ENCODE data around the gene PPP3CA.

PPP3CA gene

DNA sequence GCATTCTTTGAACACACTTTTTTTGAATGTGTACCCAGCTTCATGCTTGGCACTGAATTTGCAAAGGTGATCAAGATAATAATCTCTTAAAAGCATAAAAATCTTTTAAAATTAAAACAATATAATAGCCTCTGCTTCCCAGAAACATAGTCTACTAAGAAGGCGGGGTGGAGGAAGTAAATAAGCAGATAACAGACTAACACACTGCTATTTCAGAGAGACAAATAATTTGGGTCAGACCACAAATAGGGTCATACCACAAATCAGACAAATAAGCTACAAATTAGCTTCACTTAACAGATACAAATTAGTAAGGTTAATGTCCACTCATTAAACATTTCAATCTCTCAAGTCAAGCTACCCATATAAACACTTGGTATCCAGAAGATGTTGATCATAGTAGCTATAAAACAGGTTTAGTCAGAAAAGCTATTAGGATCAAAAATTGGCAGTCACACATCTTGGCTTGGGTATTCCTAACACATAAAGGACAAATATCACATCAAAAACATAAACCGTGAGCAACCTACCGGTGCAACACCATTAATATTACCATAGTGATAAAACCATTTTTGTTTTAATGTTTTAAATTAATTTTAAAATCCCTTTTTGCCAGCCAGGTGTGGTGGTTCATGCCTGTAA is 47.3 kb downstream of the PPP3CA start:
- Histone ChIP-seq H3K9me3 (ENCODE audit: severe bottlenecking) (no peaks in the 10 kb centered on the region), H3K4me1 (ENCODE audit: insufficient read depth, poor library complexity, severe bottlenecking) (no peaks in the 10 kb centered on the region), H3K36me3 (ENCODE audit: low read depth) (0 out of 2 replicates have a peak, but pooled peaks cover 3% of the 10 kb centered on the region), H3K4me3 (ENCODE audit: severe bottlenecking) (no peak overlapping the region), H3K27ac (ENCODE audit: poor library complexity, severe bottlenecking) (no peak overlapping the region), H3K27me3 (ENCODE audit: insufficient read depth, poor library complexity, severe bottlenecking) (no peaks in the 10 kb centered on the region)
- ATAC-seq (ENCODE audit: low read depth), result no peak
- DNase-seq (ENCODE audit: low spot score), result no peak
- TF ChIP-seq, protein P1, sequence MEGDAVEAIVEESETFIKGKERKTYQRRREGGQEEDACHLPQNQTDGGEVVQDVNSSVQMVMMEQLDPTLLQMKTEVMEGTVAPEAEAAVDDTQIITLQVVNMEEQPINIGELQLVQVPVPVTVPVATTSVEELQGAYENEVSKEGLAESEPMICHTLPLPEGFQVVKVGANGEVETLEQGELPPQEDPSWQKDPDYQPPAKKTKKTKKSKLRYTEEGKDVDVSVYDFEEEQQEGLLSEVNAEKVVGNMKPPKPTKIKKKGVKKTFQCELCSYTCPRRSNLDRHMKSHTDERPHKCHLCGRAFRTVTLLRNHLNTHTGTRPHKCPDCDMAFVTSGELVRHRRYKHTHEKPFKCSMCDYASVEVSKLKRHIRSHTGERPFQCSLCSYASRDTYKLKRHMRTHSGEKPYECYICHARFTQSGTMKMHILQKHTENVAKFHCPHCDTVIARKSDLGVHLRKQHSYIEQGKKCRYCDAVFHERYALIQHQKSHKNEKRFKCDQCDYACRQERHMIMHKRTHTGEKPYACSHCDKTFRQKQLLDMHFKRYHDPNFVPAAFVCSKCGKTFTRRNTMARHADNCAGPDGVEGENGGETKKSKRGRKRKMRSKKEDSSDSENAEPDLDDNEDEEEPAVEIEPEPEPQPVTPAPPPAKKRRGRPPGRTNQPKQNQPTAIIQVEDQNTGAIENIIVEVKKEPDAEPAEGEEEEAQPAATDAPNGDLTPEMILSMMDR (IDR thresholded peaks at IDR 0.05; ENCODE audit: poor library complexity, severe bottlenecking), result no peak

DNA sequence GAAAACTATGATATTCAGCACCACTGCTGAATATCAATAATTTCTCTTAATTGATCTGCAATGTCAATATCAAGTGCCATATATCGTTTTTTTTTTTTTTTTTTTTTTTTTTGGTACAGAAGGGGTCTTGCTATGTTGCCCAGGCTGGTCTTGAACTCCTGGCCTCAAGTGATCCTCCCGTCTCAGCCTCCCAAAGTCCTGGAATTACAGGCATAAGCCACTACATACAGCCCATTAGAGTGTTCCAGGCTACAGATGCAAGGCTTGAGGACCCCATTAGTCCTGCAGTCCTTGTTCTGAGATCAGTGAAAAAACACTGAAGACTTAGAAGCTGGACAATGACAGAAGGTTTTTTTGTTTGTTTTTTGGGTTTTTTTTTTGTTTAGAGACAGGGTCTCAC is 48.3 kb downstream of the PPP3CA start:
- DNase-seq (ENCODE audit: low spot score) (no peak), ATAC-seq (ENCODE audit: low read depth) (no peak)
- 0 out of 2 replicates have a peak, but pooled peaks cover 3% of the 10 kb centered on the region for H3K36me3 ChIP-seq (ENCODE audit: low read depth)
- TF ChIP-seq, protein P1 (IDR thresholded peaks at IDR 0.05; ENCODE audit: poor library complexity, severe bottlenecking), result no peak
- no peaks in the 10 kb centered on the region for H3K4me1 ChIP-seq (ENCODE audit: insufficient read depth, poor library complexity, severe bottlenecking)
- no peaks in the 10 kb centered on the region for H3K9me3 ChIP-seq (ENCODE audit: severe bottlenecking)
- H3K27me3 ChIP-seq (ENCODE audit: insufficient read depth, poor library complexity, severe bottlenecking), result no peaks in the 10 kb centered on the region
- no peak overlapping the region for H3K27ac ChIP-seq (ENCODE audit: poor library complexity, severe bottlenecking)
- H3K4me3 ChIP-seq (ENCODE audit: severe bottlenecking), result no peak overlapping the region

GRCh38 chr4:101295691-101296090 is 51.6 kb downstream of the PPP3CA start:
- ATAC-seq (ENCODE audit: low read depth), result no peak

DNA sequence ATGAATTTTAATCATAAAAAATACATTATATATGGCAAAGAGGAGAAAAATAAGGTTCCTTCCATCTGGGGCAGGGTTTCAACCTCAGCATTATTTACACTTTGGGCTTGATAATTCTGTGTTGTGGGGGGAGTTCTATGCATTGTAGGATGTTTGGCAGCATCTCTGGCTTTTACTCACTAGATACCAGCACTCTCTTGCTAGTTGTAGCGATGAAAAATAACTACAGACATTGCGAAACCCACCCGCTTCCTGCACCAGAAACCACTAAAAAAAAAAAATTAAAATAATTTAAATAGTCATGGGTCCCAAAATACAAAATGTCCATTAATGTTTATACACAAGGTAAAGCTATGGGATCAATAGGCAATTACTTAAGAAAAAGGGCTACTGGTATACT is 52.7 kb downstream of the PPP3CA start:
- ATAC-seq (ENCODE audit: low read depth), result no peak
- no peak overlapping the region for H3K27ac ChIP-seq (ENCODE audit: poor library complexity, severe bottlenecking)
- H3K36me3 ChIP-seq (ENCODE audit: low read depth), result peaks cover 3% of the 10 kb centered on the region; the same call in 1 of the 2 replicates
- H3K9me3 ChIP-seq (ENCODE audit: severe bottlenecking), result no peaks in the 10 kb centered on the region
- no peak overlapping the region for H3K4me3 ChIP-seq (ENCODE audit: severe bottlenecking)
- no peak for DNase-seq (ENCODE audit: low spot score)
- no peaks in the 10 kb centered on the region for H3K27me3 ChIP-seq (ENCODE audit: insufficient read depth, poor library complexity, severe bottlenecking)
- H3K4me1 ChIP-seq (ENCODE audit: insufficient read depth, poor library complexity, severe bottlenecking), result no peaks in the 10 kb centered on the region
- TF ChIP-seq, protein P1 (IDR thresholded peaks at IDR 0.05; ENCODE audit: poor library complexity, severe bottlenecking), result no peak

More at GRCh38 chr4:101295691-101296090, 51.6 kb downstream of the PPP3CA start:
- Histone ChIP-seq H3K27me3 (ENCODE audit: insufficient read depth, poor library complexity, severe bottlenecking) (no peaks in the 10 kb centered on the region), H3K27ac (ENCODE audit: poor library complexity, severe bottlenecking) (no peak overlapping the region), H3K4me3 (ENCODE audit: severe bottlenecking) (no peak overlapping the region), H3K36me3 (ENCODE audit: low read depth) (peaks cover 3% of the 10 kb centered on the region; the same call in 1 of the 2 replicates), H3K9me3 (ENCODE audit: severe bottlenecking) (no peaks in the 10 kb centered on the region), H3K4me1 (ENCODE audit: insufficient read depth, poor library complexity, severe bottlenecking) (no peaks in the 10 kb centered on the region)
- TF ChIP-seq, protein P1 (IDR thresholded peaks at IDR 0.05; ENCODE audit: poor library complexity, severe bottlenecking), result no peak
- DNase-seq (ENCODE audit: low spot score), result no peak

GRCh38 chr4:101292901-101293300 is 54.4 kb downstream of the PPP3CA start:
- DNase-seq (ENCODE audit: low spot score) (no peak), ATAC-seq (ENCODE audit: low read depth) (no peak)
- H3K4me1 ChIP-seq (ENCODE audit: insufficient read depth, poor library complexity, severe bottlenecking), result no peaks in the 10 kb centered on the region

More at GRCh38 chr4:101292901-101293300, 54.4 kb downstream of the PPP3CA start:
- Histone ChIP-seq H3K9me3 (ENCODE audit: severe bottlenecking) (no peaks in the 10 kb centered on the region), H3K27me3 (ENCODE audit: insufficient read depth, poor library complexity, severe bottlenecking) (no peaks in the 10 kb centered on the region), H3K36me3 (ENCODE audit: low read depth) (peaks cover 3% of the 10 kb centered on the region; the same call in 1 of the 2 replicates), H3K27ac (ENCODE audit: poor library complexity, severe bottlenecking) (no peak overlapping the region), H3K4me3 (ENCODE audit: severe bottlenecking) (no peak overlapping the region)
- TF ChIP-seq, protein P1 (IDR thresholded peaks at IDR 0.05; ENCODE audit: poor library complexity, severe bottlenecking), result no peak

Measured in RWPE2 (cell line).